SKM-1 treated with dmso at 0.1 percent for 144 hours (cell line): ENCODE measurements around the gene PNPLA2.

ENCODE experiments used
- DNase-seq: peaks from one replicate; lab custom pipeline; 2025; ENCODE audit not compliant: unreplicated experiment; lab: John Stamatoyannopoulos, UW

PNPLA2 gene

GRCh38 chr11:797296-798092, 21.2 kb upstream of the PNPLA2 start:
- peak; percentile 64 for DNase-seq

GRCh38 chr11:798093-798713, 20.5 kb upstream of the PNPLA2 start, which contains the start of gene SLC25A22:
Gene SLC25A22 (minus strand): TSS chr11:798281. CDS start chr11:795006, 3,275 bp downstream.
- peak; percentile 74 for DNase-seq

- DNase-seq, result no peak
These were observed 18.9 kb upstream of the PNPLA2 start for GRCh38 chr11:799641-800316.

- DNase-seq, result no peak
These were observed 18.2 kb upstream of the PNPLA2 start for GRCh38 chr11:800473-800872.

- DNase-seq, result no peak
These were observed 17.5 kb upstream of the PNPLA2 start for GRCh38 chr11:801097-801780.

- no peak for DNase-seq
These were observed 16.6 kb upstream of the PNPLA2 start for GRCh38 chr11:802018-802617.

- no peak for DNase-seq
These were observed 15.8 kb upstream of the PNPLA2 start for GRCh38 chr11:802693-803466.

GRCh38 chr11:803467-803742, 15.3 kb upstream of the PNPLA2 start:
- DNase-seq, result no peak

- DNase-seq, result no peak
These were observed 14.7 kb upstream of the PNPLA2 start for GRCh38 chr11:803770-804598.

- DNase-seq, result no peak
These were observed 14.1 kb upstream of the PNPLA2 start for GRCh38 chr11:804599-804964.

- DNase-seq, result no peak
These were observed 10.1 kb upstream of the PNPLA2 start for GRCh38 chr11:808427-809286.

- DNase-seq, result peak; percentile 91
These were observed 9.3 kb upstream of the PNPLA2 start, which contains the start of gene RPLP2 for GRCh38 chr11:809287-810039. Gene RPLP2 (plus strand): TSS chr11:809967. CDS start chr11:810235, 268 bp downstream.

- DNase-seq, result no peak
These were observed 8.6 kb upstream of the PNPLA2 start for GRCh38 chr11:810040-810567.

- no peak for DNase-seq
These were observed 7.1 kb upstream of the PNPLA2 start for GRCh38 chr11:811446-812245.

GRCh38 chr11:812390-812789, 6.3 kb upstream of the PNPLA2 start:
- no peak for DNase-seq

- DNase-seq, result no peak
These were observed 5.7 kb upstream of the PNPLA2 start for GRCh38 chr11:813072-813455.
